ENCODE measurements around the gene SNAP47. TPM values are rescaled to one million over a fixed set of nuclear protein-coding genes. Genes with fewer than 3 reads are reported as not detected.

Gene SNAP47
- total RNA-seq, 1 donor = 51.4 TPM

DNA sequence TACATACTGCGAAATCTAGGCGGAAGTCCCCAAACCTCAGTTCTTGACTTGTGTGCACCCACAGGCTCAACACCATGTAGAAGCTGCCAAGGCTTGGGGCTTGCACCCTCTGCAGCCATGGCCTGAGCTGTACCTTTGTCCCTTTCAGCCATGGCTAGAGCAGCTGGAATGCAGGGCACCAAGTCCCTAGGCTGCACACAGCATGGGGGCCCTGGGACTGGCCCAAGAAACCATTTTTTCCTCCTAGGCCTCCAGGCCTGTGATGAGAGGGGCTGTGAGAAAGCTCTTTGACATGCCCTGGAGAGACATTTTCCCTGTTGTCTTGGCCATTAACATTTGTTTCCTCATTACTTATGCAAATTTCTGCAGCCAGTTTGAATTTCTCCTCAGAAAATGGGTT lies 78.7 kb downstream of the SNAP47 start:
- Histone ChIP-seq H3K4me3 (ENCODE audit: insufficient read depth, low read length) (no peak overlapping the region), H3K36me3 (ENCODE audit: insufficient read depth, low read length) (no peaks in the 10 kb centered on the region), H3K4me2 (ENCODE audit: insufficient read depth, low read length) (no peak overlapping the region), H4K20me1 (ENCODE audit: insufficient read depth, low read length) (no peaks in the 10 kb centered on the region), H3K9me3 (ENCODE audit: low read depth, low read length) (no peaks in the 10 kb centered on the region), H3K79me2 (ENCODE audit: insufficient read depth, low read length) (no peaks in the 10 kb centered on the region), H2AFZ (ENCODE audit: low read length) (no peak overlapping the region), H3K4me1 (ENCODE audit: insufficient read depth, low read length) (no peaks in the 10 kb centered on the region), H3K27me3 (ENCODE audit: insufficient read depth, low read length) (no peaks in the 10 kb centered on the region), H3K27ac (ENCODE audit: low read depth, low read length) (no peak overlapping the region)
- TF ChIP-seq, protein P1, sequence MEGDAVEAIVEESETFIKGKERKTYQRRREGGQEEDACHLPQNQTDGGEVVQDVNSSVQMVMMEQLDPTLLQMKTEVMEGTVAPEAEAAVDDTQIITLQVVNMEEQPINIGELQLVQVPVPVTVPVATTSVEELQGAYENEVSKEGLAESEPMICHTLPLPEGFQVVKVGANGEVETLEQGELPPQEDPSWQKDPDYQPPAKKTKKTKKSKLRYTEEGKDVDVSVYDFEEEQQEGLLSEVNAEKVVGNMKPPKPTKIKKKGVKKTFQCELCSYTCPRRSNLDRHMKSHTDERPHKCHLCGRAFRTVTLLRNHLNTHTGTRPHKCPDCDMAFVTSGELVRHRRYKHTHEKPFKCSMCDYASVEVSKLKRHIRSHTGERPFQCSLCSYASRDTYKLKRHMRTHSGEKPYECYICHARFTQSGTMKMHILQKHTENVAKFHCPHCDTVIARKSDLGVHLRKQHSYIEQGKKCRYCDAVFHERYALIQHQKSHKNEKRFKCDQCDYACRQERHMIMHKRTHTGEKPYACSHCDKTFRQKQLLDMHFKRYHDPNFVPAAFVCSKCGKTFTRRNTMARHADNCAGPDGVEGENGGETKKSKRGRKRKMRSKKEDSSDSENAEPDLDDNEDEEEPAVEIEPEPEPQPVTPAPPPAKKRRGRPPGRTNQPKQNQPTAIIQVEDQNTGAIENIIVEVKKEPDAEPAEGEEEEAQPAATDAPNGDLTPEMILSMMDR (IDR thresholded peaks at IDR 0.05; ENCODE audit: extremely low read depth, low read depth, low read length) = no peak
- DNase-seq (ENCODE audit: insufficient read length, low spot score, missing footprints) = no peak

DNA sequence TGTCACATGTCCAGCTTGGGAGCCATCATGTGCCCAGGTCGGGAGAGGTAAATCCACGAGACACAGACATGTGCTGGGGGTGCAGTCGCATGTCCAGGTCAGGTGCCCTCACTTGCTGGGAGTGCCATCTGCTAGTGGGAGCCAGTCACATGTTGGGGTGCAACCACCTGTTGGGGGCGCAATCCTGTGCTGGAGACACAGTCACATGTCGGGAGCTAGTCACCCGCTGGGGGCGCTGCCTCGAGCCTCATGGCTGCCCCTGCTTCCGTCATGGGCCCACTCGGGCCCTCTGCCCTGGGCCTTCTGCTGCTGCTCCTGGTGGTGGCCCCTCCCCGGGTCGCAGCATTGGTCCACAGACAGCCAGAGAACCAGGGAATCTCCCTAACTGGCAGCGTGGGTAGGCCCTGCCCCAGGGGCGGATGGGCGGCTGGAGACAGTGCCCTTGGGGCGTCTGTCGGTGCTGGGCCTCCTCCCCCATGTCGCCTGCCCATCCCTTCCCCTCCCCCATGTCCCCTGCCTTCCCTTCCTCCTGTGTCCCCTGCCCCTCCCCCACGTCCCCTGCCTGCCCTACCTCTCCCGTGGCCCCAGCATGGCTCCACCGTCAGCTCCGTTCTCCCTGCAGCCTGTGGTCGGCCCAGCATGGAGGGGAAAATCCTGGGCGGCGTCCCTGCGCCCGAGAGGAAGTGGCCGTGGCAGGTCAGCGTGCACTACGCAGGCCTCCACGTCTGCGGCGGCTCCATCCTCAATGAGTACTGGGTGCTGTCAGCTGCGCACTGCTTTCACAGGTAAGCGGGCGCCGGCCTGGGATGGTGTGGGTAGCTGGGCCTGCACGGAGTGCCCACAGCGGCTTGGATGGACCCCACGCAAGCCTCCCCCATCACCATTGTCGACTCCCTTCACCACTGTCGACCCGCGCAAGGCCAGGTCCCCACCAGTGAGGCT lies 80.5 kb downstream of the SNAP47 start, which contains the start of gene PRSS38:
TSS of gene PRSS38 (plus strand) at position 208 of the 942 bp plus-strand sequence. CDS start at position 250, 42 bp downstream.
- TF ChIP-seq, protein P1 (IDR thresholded peaks at IDR 0.05; ENCODE audit: extremely low read depth, low read depth, low read length) = no peak
- Histone ChIP-seq H2AFZ (ENCODE audit: low read length) (no peak within 1 kb of the TSS), H3K27me3 (ENCODE audit: insufficient read depth, low read length) (no peaks in the 10 kb centered on the region), H3K4me2 (ENCODE audit: insufficient read depth, low read length) (no peak within 1 kb of the TSS), H3K4me1 (ENCODE audit: insufficient read depth, low read length) (no peaks in the 10 kb centered on the region), H3K9me3 (ENCODE audit: low read depth, low read length) (no peaks in the 10 kb centered on the region), H3K36me3 (ENCODE audit: insufficient read depth, low read length) (no peaks in the 10 kb centered on the region), H3K4me3 (ENCODE audit: insufficient read depth, low read length) (no peak within 1 kb of the TSS), H3K79me2 (ENCODE audit: insufficient read depth, low read length) (no peaks in the 10 kb centered on the region), H4K20me1 (ENCODE audit: insufficient read depth, low read length) (no peaks in the 10 kb centered on the region), H3K27ac (ENCODE audit: low read depth, low read length) (no peak within 1 kb of the TSS)
- DNase-seq (ENCODE audit: insufficient read length, low spot score, missing footprints) = no peak

DNA sequence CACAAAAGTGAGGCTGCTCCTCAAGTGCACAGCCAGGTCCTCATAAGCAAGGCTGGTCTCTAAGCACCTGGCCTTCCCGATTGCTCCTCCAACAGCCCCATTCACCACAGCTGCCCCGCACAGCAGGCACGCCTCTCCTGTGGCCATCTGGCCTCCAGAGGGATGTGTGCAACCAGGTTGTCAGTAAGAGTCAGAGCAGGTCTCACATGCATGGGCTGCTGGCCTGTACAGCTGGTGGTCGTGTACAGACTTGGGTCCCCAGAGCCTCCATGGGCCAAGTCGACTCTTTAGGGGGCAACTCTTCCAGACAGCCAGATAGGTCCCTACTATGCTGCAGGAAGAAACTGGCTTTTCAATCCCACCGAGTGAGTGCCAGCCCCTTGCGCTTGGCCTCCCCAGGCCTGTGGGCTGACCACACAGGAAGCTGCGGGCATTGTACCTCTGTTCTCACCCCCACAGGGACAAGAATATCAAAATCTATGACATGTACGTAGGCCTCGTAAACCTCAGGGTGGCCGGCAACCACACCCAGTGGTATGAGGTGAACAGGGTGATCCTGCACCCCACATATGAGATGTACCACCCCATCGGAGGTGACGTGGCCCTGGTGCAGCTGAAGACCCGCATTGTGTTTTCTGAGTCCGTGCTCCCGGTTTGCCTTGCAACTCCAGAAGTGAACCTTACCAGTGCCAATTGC lies 81.7 kb downstream of the SNAP47 start:
- TF ChIP-seq, protein P1 (IDR thresholded peaks at IDR 0.05; ENCODE audit: extremely low read depth, low read depth, low read length) = no peak
- Histone ChIP-seq H4K20me1 (ENCODE audit: insufficient read depth, low read length) (no peaks in the 10 kb centered on the region), H3K79me2 (ENCODE audit: insufficient read depth, low read length) (no peaks in the 10 kb centered on the region), H3K9me3 (ENCODE audit: low read depth, low read length) (no peaks in the 10 kb centered on the region), H3K4me1 (ENCODE audit: insufficient read depth, low read length) (no peaks in the 10 kb centered on the region), H3K27me3 (ENCODE audit: insufficient read depth, low read length) (no peaks in the 10 kb centered on the region), H3K4me2 (ENCODE audit: insufficient read depth, low read length) (no peak overlapping the region), H3K27ac (ENCODE audit: low read depth, low read length) (no peak overlapping the region), H3K36me3 (ENCODE audit: insufficient read depth, low read length) (no peaks in the 10 kb centered on the region), H3K4me3 (ENCODE audit: insufficient read depth, low read length) (no peak overlapping the region), H2AFZ (ENCODE audit: low read length) (no peak overlapping the region)
- no peak for DNase-seq (ENCODE audit: insufficient read length, low spot score, missing footprints)

DNA sequence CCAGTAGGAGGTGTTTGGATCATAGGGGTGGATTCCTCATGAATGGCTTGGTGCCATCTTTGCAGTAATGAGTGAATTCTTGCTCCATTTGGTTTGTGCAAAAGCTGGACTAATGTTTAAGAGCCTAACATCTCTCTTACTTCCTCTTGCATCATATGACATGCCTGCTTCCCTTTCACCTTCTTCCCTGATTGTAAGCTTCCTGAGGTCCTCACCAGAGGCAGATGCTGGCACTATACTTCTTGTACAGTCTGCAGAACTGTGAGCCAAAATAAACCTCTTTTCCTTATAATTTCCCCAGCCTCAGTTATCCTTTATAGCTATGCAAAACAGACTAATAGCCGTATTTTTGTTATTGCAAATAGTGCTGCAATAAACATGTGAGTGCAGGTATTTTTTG lies 88.3 kb downstream of the SNAP47 start:
- H3K27me3 ChIP-seq (ENCODE audit: insufficient read depth, low read length) = no peaks in the 10 kb centered on the region
- no peaks in the 10 kb centered on the region for H3K79me2 ChIP-seq (ENCODE audit: insufficient read depth, low read length)
- H2AFZ ChIP-seq (ENCODE audit: low read length) = no peak overlapping the region
- H4K20me1 ChIP-seq (ENCODE audit: insufficient read depth, low read length) = no peaks in the 10 kb centered on the region
- no peak overlapping the region for H3K4me3 ChIP-seq (ENCODE audit: insufficient read depth, low read length)
- no peak for DNase-seq (ENCODE audit: insufficient read length, low spot score, missing footprints)
- H3K36me3 ChIP-seq (ENCODE audit: insufficient read depth, low read length) = no peaks in the 10 kb centered on the region
- H3K27ac ChIP-seq (ENCODE audit: low read depth, low read length) = no peak overlapping the region
- H3K4me1 ChIP-seq (ENCODE audit: insufficient read depth, low read length) = no peaks in the 10 kb centered on the region
- no peak overlapping the region for H3K4me2 ChIP-seq (ENCODE audit: insufficient read depth, low read length)
- TF ChIP-seq, protein P1 (IDR thresholded peaks at IDR 0.05; ENCODE audit: extremely low read depth, low read depth, low read length) = no peak
- no peaks in the 10 kb centered on the region for H3K9me3 ChIP-seq (ENCODE audit: low read depth, low read length)

Measured in osteoblast (primary cell).